ENCODE results near the gene THRB.

DNA sequence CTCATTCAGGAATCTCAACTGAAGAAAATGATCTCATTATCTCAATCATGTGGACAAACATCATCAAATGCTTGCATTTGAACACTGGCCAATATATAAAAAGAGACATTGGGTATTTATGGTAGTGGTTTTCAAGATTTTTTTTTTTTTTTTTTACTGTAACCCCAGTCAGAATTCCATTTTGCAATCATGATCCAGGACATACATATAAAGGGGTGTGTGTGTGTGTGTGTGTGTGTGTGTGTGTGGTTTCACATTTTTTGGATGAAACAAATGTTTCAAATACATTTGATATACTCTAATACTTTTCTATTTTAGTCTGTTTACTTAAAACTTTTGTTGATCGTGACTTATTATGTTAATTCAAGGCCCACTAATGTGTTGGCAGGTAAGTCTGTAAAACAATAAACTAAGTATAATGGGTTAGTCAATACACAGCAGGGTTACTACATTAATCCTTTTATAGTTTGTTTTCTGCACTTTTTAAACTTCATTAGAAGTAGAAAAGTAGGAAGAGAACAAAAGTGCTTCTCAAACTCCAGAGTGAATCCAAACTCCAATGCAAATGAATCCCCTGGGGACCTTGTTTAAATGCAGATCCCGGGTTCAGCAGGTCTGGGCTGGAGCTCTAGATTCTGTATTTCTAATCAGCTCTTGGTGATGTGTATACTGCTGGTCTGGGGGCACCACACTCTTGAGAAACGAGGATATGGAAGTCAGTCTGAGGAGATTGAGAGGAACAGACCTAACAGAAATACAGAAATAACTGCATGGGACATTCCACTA is 17.6 kb downstream of the THRB start:
- TF ChIP-seq EZH2phosphoT487 (IDR thresholded peaks at IDR 0.05; ENCODE audit: low read depth, severe bottlenecking, unreplicated experiment) (no peak), EZH2 (IDR thresholded peaks at IDR 0.05; ENCODE audit: borderline replicate concordance) (no peak)
- TF ChIP-seq, protein P1, sequence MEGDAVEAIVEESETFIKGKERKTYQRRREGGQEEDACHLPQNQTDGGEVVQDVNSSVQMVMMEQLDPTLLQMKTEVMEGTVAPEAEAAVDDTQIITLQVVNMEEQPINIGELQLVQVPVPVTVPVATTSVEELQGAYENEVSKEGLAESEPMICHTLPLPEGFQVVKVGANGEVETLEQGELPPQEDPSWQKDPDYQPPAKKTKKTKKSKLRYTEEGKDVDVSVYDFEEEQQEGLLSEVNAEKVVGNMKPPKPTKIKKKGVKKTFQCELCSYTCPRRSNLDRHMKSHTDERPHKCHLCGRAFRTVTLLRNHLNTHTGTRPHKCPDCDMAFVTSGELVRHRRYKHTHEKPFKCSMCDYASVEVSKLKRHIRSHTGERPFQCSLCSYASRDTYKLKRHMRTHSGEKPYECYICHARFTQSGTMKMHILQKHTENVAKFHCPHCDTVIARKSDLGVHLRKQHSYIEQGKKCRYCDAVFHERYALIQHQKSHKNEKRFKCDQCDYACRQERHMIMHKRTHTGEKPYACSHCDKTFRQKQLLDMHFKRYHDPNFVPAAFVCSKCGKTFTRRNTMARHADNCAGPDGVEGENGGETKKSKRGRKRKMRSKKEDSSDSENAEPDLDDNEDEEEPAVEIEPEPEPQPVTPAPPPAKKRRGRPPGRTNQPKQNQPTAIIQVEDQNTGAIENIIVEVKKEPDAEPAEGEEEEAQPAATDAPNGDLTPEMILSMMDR (IDR thresholded peaks at IDR 0.05; ENCODE audit: poor library complexity), result no peak
